GM23248 (cell line): Measurements from ENCODE around the gene CYP4F12.

ENCODE experiments used
- EZH2 ChIP-seq: fragments of 200-600 bp; sonication (generic); IDR thresholded peaks from 2 replicates; pipeline ENCODE4 v1.6.1; 2018; ENCODE audit warnings: antibody characterized with exemption, mild to moderate bottlenecking; ENCODE audit not compliant: insufficient read depth, poor library complexity, severe bottlenecking
- EZH2phosphoT487 ChIP-seq: fragments of 200-600 bp; sonication (generic); IDR thresholded peaks from 2 replicates; pipeline ENCODE4 v1.6.1; 2018; ENCODE audit warnings: antibody characterized with exemption, moderate library complexity, mild to moderate bottlenecking, low read depth; ENCODE audit not compliant: insufficient read depth

DNA sequence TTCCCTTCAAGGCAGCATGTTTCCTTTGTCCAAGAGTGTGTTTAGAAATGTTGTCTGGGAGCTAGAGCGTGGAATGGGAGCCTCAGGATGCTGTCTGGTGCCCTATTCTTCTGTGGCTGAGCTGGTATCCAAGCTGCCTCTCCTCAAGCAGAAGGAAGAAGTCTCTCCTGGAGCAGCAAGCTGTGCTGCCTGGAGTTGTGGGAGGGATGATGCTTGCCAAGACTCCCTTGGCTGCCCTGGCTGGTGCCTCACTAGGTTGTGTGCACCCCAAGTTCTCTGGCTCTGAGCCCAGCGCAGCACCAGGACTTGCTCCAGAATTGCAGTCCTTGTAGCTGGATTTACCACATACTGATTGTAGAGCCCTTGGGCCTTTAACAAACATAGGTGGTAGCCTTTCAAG is 36.9 kb upstream of the CYP4F12 start:
- TF ChIP-seq EZH2 (no peak), EZH2phosphoT487 (no peak)
